Smooth muscle cell (in vitro differentiated cells): Measurements from ENCODE around the gene NRDC. TPM values are rescaled to one million over a fixed set of nuclear protein-coding genes. Genes with fewer than 3 reads are reported as not detected.
A peak's percentile ranks its signal among the peaks of the same experiment; 100 is the strongest.

ENCODE experiments used
- DNase-seq: peaks from one replicate; lab custom pipeline; 2025; ENCODE audit not compliant: unreplicated experiment; lab: John Stamatoyannopoulos, UW
- H2AFZ ChIP-seq: fragments of 200-600 bp; sonication (generic); 2 replicates; pipeline ENCODE4 v1.6.0; 2016; ENCODE audit warnings: antibody characterized with exemption, low read depth, mild to moderate bottlenecking
- H3F3A ChIP-seq: fragments of 200-600 bp; sonication (generic); 2 replicates; pipeline ENCODE4 v1.6.0; 2017; ENCODE audit warnings: antibody characterized with exemption, low read depth
- H3K27ac ChIP-seq: fragments of 200-600 bp; sonication (generic); 2 replicates; pipeline ENCODE4 v1.5.1; 2016; ENCODE audit warnings: low read depth, mild to moderate bottlenecking
- H3K27me3 ChIP-seq: fragments of 200-600 bp; sonication (generic); 2 replicates; pipeline ENCODE4 v1.6.1; 2016; ENCODE audit warnings: low read depth, mild to moderate bottlenecking
- H3K36me3 ChIP-seq: fragments of 200-600 bp; sonication (generic); 2 replicates; pipeline ENCODE4 v1.5.1; 2016; ENCODE audit warnings: low read depth
- H3K4me1 ChIP-seq: fragments of 200-600 bp; sonication (generic); 2 replicates; pipeline ENCODE4 v1.5.1; 2016; ENCODE audit warnings: low read depth
- H3K4me2 ChIP-seq: fragments of 200-600 bp; sonication (generic); 2 replicates; pipeline ENCODE4 v1.6.0; 2016; ENCODE audit warnings: mild to moderate bottlenecking
- H3K4me3 ChIP-seq: fragments of 200-600 bp; sonication (generic); 2 replicates; pipeline ENCODE4 v1.5.1; 2016; ENCODE audit warnings: mild to moderate bottlenecking
- H3K79me2 ChIP-seq: fragments of 200-600 bp; sonication (generic); 2 replicates; pipeline ENCODE4 v1.6.0; 2016; ENCODE audit warnings: low read depth, mild to moderate bottlenecking
- H3K9ac ChIP-seq: fragments of 200-600 bp; sonication (generic); 2 replicates; pipeline ENCODE4 v1.6.0; 2016; ENCODE audit warnings: low read depth
- H3K9me3 ChIP-seq: fragments of 200-600 bp; sonication (generic); replicated peaks from 2 replicates; pipeline ENCODE4 v1.5.1; 2016; ENCODE audit warnings: low read depth
- H4K20me1 ChIP-seq: fragments of 200-600 bp; sonication (generic); 2 replicates; pipeline ENCODE4 v1.6.0; 2016; ENCODE audit warnings: low read depth
- CTCF ChIP-seq: fragments of 200-600 bp; sonication (generic); IDR thresholded peaks from 2 replicates; pipeline ENCODE4 v1.5.1; 2017; ENCODE audit warnings: borderline replicate concordance, mild to moderate bottlenecking, antibody characterized with exemption; ENCODE audit not compliant: insufficient read depth, poor library complexity, severe bottlenecking
- WGBS: methylation state at CpG from one replicate; pipeline ENCODE4 v1.1.7; 2016; ENCODE audit warnings: low lambda C conversion rate; 5-methylcytosine and 5-hydroxymethylcytosine counted together
- polyA plus RNA-seq: library from polyadenylated mRNA; unstranded; fragments of >200 nt; fragmentation: Nextera tagmentation; extraction: Ambion mirVana; gene quantifications from 2 replicates; pipeline ENCODE4 v1.2.1, GENCODE V29; 2016
- total RNA-seq: library from RNA; depleted of rRNA; stranded (reverse); fragments of >200 nt; gene quantifications from 2 replicates; pipeline ENCODE4 v1.2.3, GENCODE V29; 2014

Gene NRDC
- total and polyA plus RNA-seq, 2 experiments from 2014 or later = 81.5 to 96.1 TPM

- H4K20me1 ChIP-seq = no peaks in the 10 kb centered on the region
- no peak overlapping the region for H3K9ac ChIP-seq
- no peak overlapping the region for H2AFZ ChIP-seq
- no peaks in the 10 kb centered on the region for H3K27me3 ChIP-seq
- no peak overlapping the region for H3K4me2 ChIP-seq
- no peak for TF ChIP-seq CTCF
- no peak overlapping the region for H3K4me3 ChIP-seq
- H3K27ac ChIP-seq = no peak overlapping the region
- 84% methylated on average over 4 of the region's 4 CpGs for WGBS
- DNase-seq = no peak
- peaks cover 6% of the 10 kb centered on the region for H3K4me1 ChIP-seq
- H3K79me2 ChIP-seq = no peaks in the 10 kb centered on the region
- no peaks in the 10 kb centered on the region for H3K9me3 ChIP-seq
- no peaks in the 10 kb centered on the region for H3K36me3 ChIP-seq
- no peaks in the 10 kb centered on the region for H3F3A ChIP-seq
These were observed 28.0 kb upstream of the NRDC start for GRCh38 chr1:51906306-51907078.

- no peak for TF ChIP-seq CTCF
- H3K27ac ChIP-seq = no peak overlapping the region
- H3K36me3 ChIP-seq = no peaks in the 10 kb centered on the region
- WGBS = 91% methylated on average over 5 of the region's 5 CpGs
- no peak overlapping the region for H3K4me3 ChIP-seq
- no peak overlapping the region for H3K9ac ChIP-seq
- no peaks in the 10 kb centered on the region for H3K9me3 ChIP-seq
- no peak overlapping the region for H3K4me2 ChIP-seq
- no peaks in the 10 kb centered on the region for H3F3A ChIP-seq
- no peak overlapping the region for H2AFZ ChIP-seq
- H4K20me1 ChIP-seq = no peaks in the 10 kb centered on the region
- H3K4me1 ChIP-seq = peaks cover 7% of the 10 kb centered on the region
- no peaks in the 10 kb centered on the region for H3K27me3 ChIP-seq
- DNase-seq = no peak
- H3K79me2 ChIP-seq = no peaks in the 10 kb centered on the region
These were observed 23.9 kb upstream of the NRDC start for GRCh38 chr1:51902456-51902855.

- Histone ChIP-seq H3K79me2 (no peaks in the 10 kb centered on the region), H2AFZ (no peak overlapping the region), H3K27me3 (no peaks in the 10 kb centered on the region), H3K4me3 (no peak overlapping the region), H3K27ac (no peak overlapping the region), H3K4me2 (no peak overlapping the region), H3K36me3 (no peaks in the 10 kb centered on the region), H3K9ac (no peak overlapping the region), H3K4me1 (peaks cover 7% of the 10 kb centered on the region), H4K20me1 (no peaks in the 10 kb centered on the region), H3F3A (peaks cover 5% of the 10 kb centered on the region), H3K9me3 (no peaks in the 10 kb centered on the region)
- no peak for TF ChIP-seq CTCF
- WGBS = 97% methylated on average over 4 of the region's 4 CpGs
- no peak for DNase-seq
These were observed 22.6 kb upstream of the NRDC start for GRCh38 chr1:51901151-51901550.

- no peaks in the 10 kb centered on the region for H3K27me3 ChIP-seq
- no peaks in the 10 kb centered on the region for H4K20me1 ChIP-seq
- no peak overlapping the region for H2AFZ ChIP-seq
- H3F3A ChIP-seq = peaks cover 5% of the 10 kb centered on the region
- H3K9ac ChIP-seq = no peak overlapping the region
- no peaks in the 10 kb centered on the region for H3K79me2 ChIP-seq
- DNase-seq = no peak
- TF ChIP-seq CTCF = no peak
- H3K4me1 ChIP-seq = peaks cover 7% of the 10 kb centered on the region
- H3K36me3 ChIP-seq = no peaks in the 10 kb centered on the region
- H3K27ac ChIP-seq = peak overlapping the region; percentile 88
- 91% methylated on average over 10 of the region's 10 CpGs for WGBS
- peak overlapping the region; percentile 42 for H3K4me2 ChIP-seq
- H3K9me3 ChIP-seq = no peaks in the 10 kb centered on the region
- H3K4me3 ChIP-seq = no peak overlapping the region
These were observed 20.5 kb upstream of the NRDC start for GRCh38 chr1:51899022-51899421.
